IMR-90 (cell line): ENCODE measurements around the gene CYB561A3. TPM values are rescaled to one million over a fixed set of nuclear protein-coding genes. Genes with fewer than 3 reads are reported as not detected.

Source experiments
- ATAC-seq: fragments of 200-7000 bp; cut with Tn5 transposase; 2 replicates; pipeline ENCODE4 v1.9.1; 2020; ENCODE audit warnings: low read depth, mild to moderate bottlenecking, moderate library complexity
- BruUV-seq: library from RNA; stranded (reverse); fragments of 400-500 nt; replicated peaks from 2 replicates; lab custom pipeline; 2021; lab: Mats Ljungman, UMichigan
- CTCF ChIA-PET: fragments of 300-600 bp; formaldehyde crosslinking; extraction: SDS; loops from one replicate; lab custom pipeline; 2021; ENCODE audit warnings: antibody characterized with exemption; lab: Yijun Ruan, JAX
- POLR2A ChIA-PET: fragments of 300-600 bp; sonication (Branson Sonifier 250); formaldehyde crosslinking; loops from one replicate; lab custom pipeline; 2022; ENCODE audit warnings: antibody characterized with exemption; ENCODE audit not compliant: unreplicated experiment; lab: Charles Lee
- DNase-seq: peaks from one replicate; pipeline ENCODE4 v3.0.0; 2013
- H2AFZ ChIP-seq: replicated peaks from 2 replicates; pipeline ENCODE3; 2013; ENCODE audit warnings: low read length, mild to moderate bottlenecking; ENCODE audit not compliant: poor library complexity
- H2AK5ac ChIP-seq: 2 replicates; pipeline ENCODE4 v1.6.1; 2013; ENCODE audit warnings: low read depth, low read length, inconsistent platforms
- H2AK9ac ChIP-seq: replicated peaks from 2 replicates; pipeline ENCODE3; 2013; ENCODE audit warnings: mild to moderate bottlenecking, low read depth, low read length, moderate library complexity; ENCODE audit not compliant: poor library complexity
- H2BK120ac ChIP-seq: 2 replicates; pipeline ENCODE4 v1.6.1; 2013; ENCODE audit warnings: low read depth, low read length, inconsistent platforms
- H2BK15ac ChIP-seq: 3 replicates; pipeline ENCODE4 v1.6.1; 2013; ENCODE audit warnings: low read depth, low read length, inconsistent platforms
- H2BK20ac ChIP-seq: 2 replicates; pipeline ENCODE4 v1.6.1; 2013; ENCODE audit warnings: low read depth, mild to moderate bottlenecking, inconsistent platforms, low read length, moderate library complexity
- H2BK5ac ChIP-seq: 2 replicates; pipeline ENCODE4 v1.6.1; 2013; ENCODE audit warnings: mild to moderate bottlenecking, low read depth, low read length, inconsistent platforms; ENCODE audit not compliant: poor library complexity, severe bottlenecking
- H3K14ac ChIP-seq: replicated peaks from 2 replicates; pipeline ENCODE4 v1.6.1; 2013; ENCODE audit warnings: low read depth, low read length, inconsistent platforms
- H3K18ac ChIP-seq: 2 replicates; pipeline ENCODE4 v1.6.1; 2013; ENCODE audit warnings: low read depth, low read length, control low read depth
- H3K23ac ChIP-seq: 2 replicates; pipeline ENCODE4 v1.6.1; 2013; ENCODE audit warnings: low read depth, low read length, inconsistent platforms
- H3K27ac ChIP-seq: 2 replicates; pipeline ENCODE4 v1.5.1; 2013; ENCODE audit warnings: mild to moderate bottlenecking, control low read depth, low read length; ENCODE audit not compliant: insufficient read depth
- H3K27me3 ChIP-seq: 2 replicates; pipeline ENCODE4 v1.6.1; 2013; ENCODE audit warnings: low read length; ENCODE audit not compliant: control insufficient read depth, insufficient read depth
- H3K36me3 ChIP-seq: 2 replicates; pipeline ENCODE4 v1.6.1; 2013; ENCODE audit warnings: low read length, mixed read lengths; ENCODE audit not compliant: control insufficient read depth, insufficient read depth
- H3K4ac ChIP-seq: 2 replicates; pipeline ENCODE4 v1.6.1; 2013; ENCODE audit warnings: low read depth, low read length, inconsistent platforms
- H3K4me1 ChIP-seq: 2 replicates; pipeline ENCODE4 v1.6.1; 2013; ENCODE audit warnings: low read length, mixed read lengths; ENCODE audit not compliant: control insufficient read depth, insufficient read depth
- H3K4me2 ChIP-seq: 2 replicates; pipeline ENCODE4 v1.6.1; 2013; ENCODE audit warnings: low read depth, mild to moderate bottlenecking, control low read depth, low read length, moderate library complexity
- H3K4me3 ChIP-seq: 2 replicates; pipeline ENCODE4 v1.5.1; 2013; ENCODE audit warnings: low read depth, mild to moderate bottlenecking, control low read depth, low read length, moderate library complexity; ENCODE audit not compliant: insufficient read depth
- H3K56ac ChIP-seq: 2 replicates; pipeline ENCODE4 v1.6.1; 2013; ENCODE audit warnings: low read length, inconsistent platforms; ENCODE audit not compliant: insufficient read depth; ENCODE audit errors: extremely low read depth
- H3K79me1 ChIP-seq, 2 experiments: 2 replicates each; pipeline ENCODE4 v1.6.1; 2013; ENCODE audit warnings: low read length in 2 of 2, inconsistent platforms in 1 of 2, low read depth in 1 of 2
- H3K9ac ChIP-seq: 2 replicates; pipeline ENCODE4 v1.6.1; 2013; ENCODE audit warnings: low read depth, low read length, control low read depth
- H3K9me1 ChIP-seq: 2 replicates; pipeline ENCODE4 v1.6.1; 2013; ENCODE audit warnings: low read length, inconsistent platforms; ENCODE audit not compliant: insufficient read depth
- H3K9me3 ChIP-seq: 2 replicates; pipeline ENCODE4 v1.6.1; 2013; ENCODE audit warnings: low read length; ENCODE audit not compliant: control insufficient read depth, insufficient read depth
- H4K20me1 ChIP-seq: 2 replicates; pipeline ENCODE4 v1.6.1; 2013; ENCODE audit warnings: low read length, inconsistent platforms; ENCODE audit not compliant: insufficient read depth
- H4K5ac ChIP-seq: 2 replicates; pipeline ENCODE4 v1.6.1; 2013; ENCODE audit warnings: mild to moderate bottlenecking, low read depth, low read length, control low read depth
- H4K8ac ChIP-seq, 2 experiments: 2 replicates each; pipeline ENCODE4 v1.6.1; 2013; ENCODE audit warnings: low read depth in 2 of 2, low read length in 2 of 2, control low read depth in 1 of 2, inconsistent platforms in 1 of 2
- H4K91ac ChIP-seq: 2 replicates; pipeline ENCODE4 v1.6.1; 2013; ENCODE audit warnings: low read depth, low read length, inconsistent platforms; ENCODE audit not compliant: insufficient read depth
- MAZ ChIP-seq: IDR thresholded peaks from 2 replicates; pipeline ENCODE4 v1.6.1; 2012; ENCODE audit warnings: low read depth, mild to moderate bottlenecking, low read length, improper control_type of control experiment, moderate library complexity, borderline replicate concordance
- WGBS, 2 experiments: methylation state at CpG; one replicate each; pipeline versions ENCODE4 v1.1.5 to v1.1.7; 2013; ENCODE audit warnings: missing lambda C conversion rate in 2 of 2; ENCODE audit not compliant: insufficient read length in 1 of 2; ENCODE audit errors: extremely low coverage in 2 of 2; 5-methylcytosine and 5-hydroxymethylcytosine counted together
- dilution Hi-C: fragments of 300-500 bp; cut with HindIII; formaldehyde crosslinking; loops from one replicate; pipeline ENCODE4 v1.14.3; 2018; ENCODE audit warnings: low sequenced_read_pairs; ENCODE audit not compliant: unreplicated experiment
- in situ Hi-C: fragments of 300-500 bp; cut with MboI; formaldehyde crosslinking; loops from 3 replicates; pipeline ENCODE4 v1.14.3; 2019; ENCODE audit warnings: low sequenced_read_pairs, inconsistent platforms, mixed read lengths
- intact Hi-C: fragments of 100-400 bp; cut with micrococcal nuclease; formaldehyde crosslinking; loops from 2 replicates; pipeline ENCODE4 v1.10.0; 2022
- polyA plus RNA-seq, 3 experiments: library from polyadenylated mRNA; depleted of rRNA; stranded (reverse); fragments of >200 nt; gene quantifications; 2 replicates each; pipeline ENCODE4 v1.2.3, GENCODE V29; 2012; ENCODE audit warnings: low replicate concordance in 1 of 3
- total RNA-seq: library from RNA; depleted of rRNA; stranded (reverse); fragments of >200 nt; gene quantifications from 2 replicates; pipeline ENCODE4 v1.2.3, GENCODE V29; 2012

Gene CYB561A3
- total and polyA plus RNA-seq, 2 of the 4 experiments (the other 2 are of a cell fraction): 13.6 to 39.2 TPM

DNA sequence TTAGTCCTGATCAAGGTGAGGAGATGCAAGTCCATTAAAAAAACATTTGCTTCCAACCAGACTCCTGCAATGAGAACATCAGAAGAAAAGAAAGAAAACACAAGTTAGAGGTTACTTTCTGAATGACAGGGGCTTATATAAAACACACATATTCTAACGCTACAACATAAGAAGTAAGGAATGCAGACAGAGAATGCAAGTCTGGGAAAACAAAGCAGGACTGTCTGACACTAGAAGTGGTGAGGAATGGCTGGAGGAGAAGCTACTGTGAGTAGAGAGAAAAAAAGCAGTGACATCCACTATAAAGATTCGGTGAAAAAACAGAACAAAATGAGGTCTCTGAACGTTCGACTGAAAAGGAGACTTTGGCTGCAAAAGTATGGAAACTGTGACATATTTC, 43.0 kb upstream of the CYB561A3 start:
- ATAC-seq: no peak
- POLR2A ChIA-PET: no interaction called here
- 0 out of 2 replicates have a peak, but pooled peaks cover 4% of the 10 kb centered on the region for H3K9me1 ChIP-seq
- H3K9me3 ChIP-seq: no peaks in the 10 kb centered on the region
- H3K4ac ChIP-seq: no peak overlapping the region
- no peak overlapping the region for H3K56ac ChIP-seq
- no peak overlapping the region for H2AK9ac ChIP-seq
- H2BK20ac ChIP-seq: no peak overlapping the region
- H3K27me3 ChIP-seq: no peaks in the 10 kb centered on the region
- 0 out of 2 replicates have a peak, but pooled peaks cover 5% of the 10 kb centered on the region for H4K20me1 ChIP-seq
- no peak overlapping the region for H3K27ac ChIP-seq
- no peak overlapping the region for H2BK15ac ChIP-seq
- in situ Hi-C loops: no loop called here
- CTCF ChIA-PET: no interaction called here
- intact Hi-C loops: loop anchor here (5.0 kb wide), 1 partner anchor 82 kb away; no protein-coding TSS in a partner anchor
- no TSS peak for BruUV-seq
- no peak overlapping the region for H2AK5ac ChIP-seq
- no peak overlapping the region for H3K18ac ChIP-seq
- H2BK120ac ChIP-seq: no peak overlapping the region
- no peak overlapping the region for H4K8ac ChIP-seq
- no peak overlapping the region for H2BK5ac ChIP-seq
- H3K4me1 ChIP-seq: no peaks in the 10 kb centered on the region
- no peak overlapping the region for H4K5ac ChIP-seq
- H2AFZ ChIP-seq: no peak overlapping the region
- no peak overlapping the region for H3K4me3 ChIP-seq
- peaks cover 49% of the 10 kb centered on the region for H3K36me3 ChIP-seq
- H3K14ac ChIP-seq: no peak overlapping the region
- TF ChIP-seq MAZ: no peak
- H3K4me2 ChIP-seq: no peak overlapping the region
- no peak overlapping the region for H4K91ac ChIP-seq
- no peak for DNase-seq
- H3K23ac ChIP-seq: no peak overlapping the region
- peaks cover 12 to 27% of the 10 kb centered on the region in 2 experiments for H3K79me1 ChIP-seq
- no peak overlapping the region for H3K9ac ChIP-seq
- dilution Hi-C loops: no loop called here
- WGBS, 2 experiments: 100% methylated on average over 2 of the region's 4 CpGs; no CpG with 5 or more reads in 1 of the 2 experiments
